OCI-LY1 (cell line): ENCODE measurements around the gene HLF.

Source experiments
- CTCF ChIP-seq: fragments of 200-600 bp; sonication (generic), shearing (Covaris generic); IDR thresholded peaks from 2 replicates; pipeline ENCODE4 v1.5.1; 2017; ENCODE audit warnings: mild to moderate bottlenecking, antibody characterized with exemption, low read length, moderate library complexity, mixed read lengths
- EZH2 ChIP-seq: fragments of 200-600 bp; sonication (generic), shearing (Covaris generic); IDR thresholded peaks from 2 replicates; pipeline ENCODE4 v1.8.0; 2017; ENCODE audit warnings: borderline replicate concordance, mixed run types, mild to moderate bottlenecking, antibody characterized with exemption, low read length, moderate library complexity, mixed read lengths

GRCh38 chr17:55237841-55238178, 26.9 kb upstream of the HLF start:
- TF ChIP-seq CTCF, result no peak
- TF ChIP-seq EZH2, result no peak
